ENCODE measurements around the gene SARS1.

SARS1 gene

GRCh38 chr1:109243221-109243620 lies 29.5 kb downstream of the SARS1 start:
- no peak for DNase-seq
- intact Hi-C loops (cut with DNase I): no loop called here

- intact Hi-C loops (cut with DNase I): no loop called here
- DNase-seq: no peak
Measured at GRCh38 chr1:109243860-109244552, 30.3 kb downstream of the SARS1 start.

GRCh38 chr1:109246141-109246551 lies 32.4 kb downstream of the SARS1 start:
- peak in 2 of 42 donors; percentile 2 to 14 for DNase-seq
- intact Hi-C loops (cut with DNase I): no loop called here

- DNase-seq: peak in 1 of 42 donors; percentile 17
Measured at GRCh38 chr1:109247401-109248365, 34.0 kb downstream of the SARS1 start.

GRCh38 chr1:109248444-109248796 lies 34.7 kb downstream of the SARS1 start:
- intact Hi-C loops (cut with DNase I): no loop called here
- no peak for DNase-seq

More at GRCh38 chr1:109247401-109248365, 34.0 kb downstream of the SARS1 start:
- intact Hi-C loops (cut with DNase I): no loop called here

GRCh38 chr1:109248797-109249629 lies 35.3 kb downstream of the SARS1 start, which contains the start of gene CELSR2:
TSS of gene CELSR2 (plus strand) at chr1:109249539. CDS start at chr1:109250080, 541 bp downstream.
- intact Hi-C loops (cut with DNase I): no loop called here
- DNase-seq: peak in 41 of 42 donors; percentile 56 to 91 (median 80)

GRCh38 chr1:109249654-109250401 lies 36.1 kb downstream of the SARS1 start:
- intact Hi-C loops (cut with DNase I): no loop called here
- DNase-seq: peak in 7 of 42 donors; percentile 21 to 60 (median 42)

- DNase-seq: peak in 3 of 42 donors; percentile 25 to 44 (median 29)
- intact Hi-C loops (cut with DNase I): no loop called here
Measured at GRCh38 chr1:109250454-109251276, 36.9 kb downstream of the SARS1 start.

- intact Hi-C loops (cut with DNase I): no loop called here
- DNase-seq: peak in 2 of 42 donors; percentile 12 to 41
Measured at GRCh38 chr1:109251277-109252166, 37.8 kb downstream of the SARS1 start.

- DNase-seq: peak in 1 of 42 donors; percentile 31
Measured at GRCh38 chr1:109252167-109252892, 38.6 kb downstream of the SARS1 start.

GRCh38 chr1:109252893-109253802 lies 39.4 kb downstream of the SARS1 start:
- intact Hi-C loops (cut with DNase I): no loop called here
- peak; percentile 67 to 96 (median 89) for DNase-seq

More at GRCh38 chr1:109252167-109252892, 38.6 kb downstream of the SARS1 start:
- intact Hi-C loops (cut with DNase I): no loop called here

GRCh38 chr1:109253803-109254620 lies 40.3 kb downstream of the SARS1 start:
- intact Hi-C loops (cut with DNase I): no loop called here
- DNase-seq: peak in 7 of 42 donors; percentile 38 to 68 (median 58)

- DNase-seq: no peak
- intact Hi-C loops (cut with DNase I): no loop called here
Measured at GRCh38 chr1:109254621-109255096, 40.9 kb downstream of the SARS1 start.

All from head of caudate nucleus (tissue), 42 donors.